Stimulated activated naive CD8-positive, alpha-beta T cell treated with anti-CD3 and anti-CD28 coated beads, Interleukin-15, Interleukin-2, amounts not matched to agents 100 U/mL and 50 U/mL, for 24 hours (primary cell): ENCODE results near the gene PLAAT3.
"Not testable (repeated sequence)": the region's sequence is repeated elsewhere in the genome, so short reads cannot be mapped to it uniquely, and the experiment has no call there.

ENCODE experiments used
- ATAC-seq: fragments of 150-1000 bp; cut with Tn5 transposase; one replicate; pipeline ENCODE4 v1.10.0; 2021
- DNase-seq: peaks from one replicate; pipeline ENCODE4 v3.0.0; 2021

The PLAAT3 gene

GRCh38 chr11:63614136-63614671 lies at the start of gene PLAAT3:
TSS of gene PLAAT3 (minus strand) at chr11:63614433. CDS start at chr11:63614014, 419 bp downstream.
- DNase-seq = peak; percentile 52
- ATAC-seq = peak; percentile 76

GRCh38 chr11:63663809-63664208 lies 49.6 kb upstream of the PLAAT3 start:
- DNase-seq (no peak), ATAC-seq (no peak)

- no peak for ATAC-seq
- no peak for DNase-seq
Measured at GRCh38 chr11:63660972-63661371, 46.7 kb upstream of the PLAAT3 start.

GRCh38 chr11:63652671-63653070 lies 38.4 kb upstream of the PLAAT3 start:
- DNase-seq = no peak
- ATAC-seq = no peak

GRCh38 chr11:63643205-63643604 lies 29.0 kb upstream of the PLAAT3 start:
- DNase-seq (no peak), ATAC-seq (no peak)

- ATAC-seq (no peak), DNase-seq (no peak)
Measured at GRCh38 chr11:63641727-63642126, 27.5 kb upstream of the PLAAT3 start.

- no peak for ATAC-seq
- no peak for DNase-seq
Measured at GRCh38 chr11:63639199-63639832, 25.1 kb upstream of the PLAAT3 start.

GRCh38 chr11:63638436-63638835 lies 24.2 kb upstream of the PLAAT3 start:
- ATAC-seq, DNase-seq: not testable (repeated sequence)

GRCh38 chr11:63635762-63636465 lies 21.7 kb upstream of the PLAAT3 start:
- DNase-seq (peak; percentile 69), ATAC-seq (no peak)

- DNase-seq (no peak), ATAC-seq (no peak)
Measured at GRCh38 chr11:63629426-63629825, 15.2 kb upstream of the PLAAT3 start.

GRCh38 chr11:63623513-63624140 lies 9.4 kb upstream of the PLAAT3 start:
- ATAC-seq = no peak
- no peak for DNase-seq

GRCh38 chr11:63622323-63622722 lies 8.1 kb upstream of the PLAAT3 start:
- no peak for ATAC-seq
- DNase-seq = no peak

- ATAC-seq = no peak
- DNase-seq = no peak
Measured at GRCh38 chr11:63621071-63621470, 6.8 kb upstream of the PLAAT3 start.

- ATAC-seq = no peak
- no peak for DNase-seq
Measured at GRCh38 chr11:63619967-63620366, 5.7 kb upstream of the PLAAT3 start.

- not testable (repeated sequence) for DNase-seq, ATAC-seq
Measured at GRCh38 chr11:63617686-63618085, 3.5 kb upstream of the PLAAT3 start.

GRCh38 chr11:63616953-63617352 lies 2.7 kb upstream of the PLAAT3 start:
- ATAC-seq (no peak), DNase-seq (no peak)

GRCh38 chr11:63613517-63614135 lies 607 bp downstream of the PLAAT3 start:
- DNase-seq (peak; percentile 46), ATAC-seq (peak; percentile 40)

- DNase-seq = no peak
- no peak for ATAC-seq
Measured at GRCh38 chr11:63612181-63612580, 2.1 kb downstream of the PLAAT3 start.

- DNase-seq (no peak), ATAC-seq (no peak)
Measured at GRCh38 chr11:63611395-63611747, 2.9 kb downstream of the PLAAT3 start.

- ATAC-seq (no peak), DNase-seq (no peak)
Measured at GRCh38 chr11:63610604-63611394, 3.4 kb downstream of the PLAAT3 start.

GRCh38 chr11:63609971-63610580 lies 4.2 kb downstream of the PLAAT3 start:
- no peak for ATAC-seq
- DNase-seq = no peak
